Measurements from ENCODE around the gene KCNJ11.

GRCh38 chr11:17397311-17398002 is 9.0 kb upstream of the KCNJ11 start:
- TF ChIP-seq EP300 (IDR thresholded peaks at IDR 0.05) (no peak), CTCF (IDR thresholded peaks at IDR 0.05) (no peak)

All from suprapubic skin (tissue), 3 donors.